GM21515 (cell line): ENCODE measurements around the gene SEPTIN3.

Source experiments
- ATAC-seq: cut with Tn5 transposase; IDR thresholded peaks from one replicate; pipeline ENCODE4 v1.9.1; 2021; ENCODE audit not compliant: unreplicated experiment

The SEPTIN3 gene

DNA sequence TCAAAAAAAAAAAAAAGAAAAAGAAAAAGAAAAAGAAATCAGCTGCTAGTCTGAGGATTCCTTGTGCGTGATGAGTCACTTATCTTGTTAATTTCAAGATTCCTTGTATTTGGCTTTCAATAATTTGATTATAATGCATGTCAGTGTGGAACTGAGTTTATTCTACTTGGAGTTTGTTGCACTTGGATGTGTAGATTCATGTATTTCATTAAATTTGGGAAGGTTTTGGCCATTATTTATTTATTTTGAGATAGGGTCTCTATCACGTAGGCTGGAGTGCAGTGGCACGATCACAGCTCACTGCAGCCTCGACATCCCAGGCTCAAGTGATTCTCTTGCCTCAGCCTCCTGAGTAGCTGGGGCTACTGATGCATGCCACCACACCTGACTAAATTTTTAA lies 44.1 kb downstream of the SEPTIN3 start:
- ATAC-seq, result no peak

DNA sequence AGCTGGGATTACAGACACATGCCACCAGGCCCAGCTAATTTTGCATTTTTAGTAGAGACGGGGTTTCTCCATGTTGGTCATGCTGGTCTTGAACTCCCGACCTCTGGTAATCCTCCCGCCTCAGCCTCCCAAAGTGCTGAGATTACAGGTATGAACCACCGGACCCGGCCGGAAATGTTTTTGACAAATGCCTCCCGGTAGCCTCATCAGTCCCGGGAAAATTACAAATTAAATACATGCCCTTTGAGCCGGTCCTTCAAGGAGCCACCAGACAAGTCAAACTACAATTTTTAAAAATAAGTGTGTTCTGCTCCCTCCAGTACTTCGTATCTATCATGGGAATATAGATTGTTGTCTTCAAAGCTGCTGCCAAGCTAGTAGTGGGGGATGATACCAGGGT lies 46.9 kb downstream of the SEPTIN3 start:
- ATAC-seq, result no peak

DNA sequence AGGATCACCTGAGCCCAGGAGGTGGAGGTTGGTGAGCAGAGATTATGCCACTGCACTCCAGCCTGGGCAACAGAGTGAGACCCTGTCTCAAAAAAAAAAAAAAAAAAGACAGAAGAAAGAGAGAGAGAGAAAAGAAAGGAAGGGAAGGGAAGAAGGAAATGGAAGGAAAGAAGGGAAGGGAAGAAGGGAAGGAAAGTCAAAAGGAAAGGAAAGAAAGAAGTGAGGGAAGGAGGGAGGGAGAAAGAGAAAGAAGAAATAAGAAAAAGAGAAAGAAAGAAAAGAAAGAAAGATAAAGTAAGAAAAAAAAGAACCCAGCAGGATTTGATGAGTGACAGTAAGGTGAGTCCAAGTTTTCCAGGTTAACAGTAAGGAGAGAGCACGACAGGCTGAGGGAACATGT lies 49.0 kb downstream of the SEPTIN3 start:
- ATAC-seq, result no peak
